Trophoblast cell (in vitro differentiated cells and primary cell): ENCODE measurements around the gene ZFYVE28.

ENCODE experiments used
- DNase-seq, 2 donors: peaks; one replicate each; pipeline ENCODE4 v3.0.0-alpha.2; 2016
- H2AFZ ChIP-seq: 2 replicates; pipeline ENCODE4 v1.6.1; 2013; ENCODE audit warnings: low read length, moderate library complexity, mild to moderate bottlenecking; ENCODE audit not compliant: insufficient read depth, poor library complexity
- H2AK5ac ChIP-seq: 2 replicates; pipeline ENCODE4 v1.6.1; 2013; ENCODE audit warnings: mild to moderate bottlenecking, low read length
- H2BK120ac ChIP-seq: 2 replicates; pipeline ENCODE4 v1.6.1; 2013; ENCODE audit warnings: low read length, mild to moderate bottlenecking, moderate library complexity; ENCODE audit not compliant: insufficient read depth, poor library complexity
- H2BK12ac ChIP-seq: 2 replicates; pipeline ENCODE4 v1.6.1; 2013; ENCODE audit warnings: mild to moderate bottlenecking, low read length, moderate library complexity
- H2BK5ac ChIP-seq: 2 replicates; pipeline ENCODE4 v1.6.1; 2013; ENCODE audit warnings: low read length, low read depth, moderate library complexity, mild to moderate bottlenecking; ENCODE audit not compliant: poor library complexity
- H3K14ac ChIP-seq: 2 replicates; pipeline ENCODE4 v1.6.1; 2013; ENCODE audit warnings: mild to moderate bottlenecking, low read length
- H3K18ac ChIP-seq: 2 replicates; pipeline ENCODE4 v1.6.1; 2013; ENCODE audit warnings: mild to moderate bottlenecking, low read length
- H3K23ac ChIP-seq: 2 replicates; pipeline ENCODE4 v1.6.1; 2013; ENCODE audit warnings: low read length
- H3K27ac ChIP-seq: 2 replicates; pipeline ENCODE4 v1.5.1; 2013; ENCODE audit warnings: low read depth, mild to moderate bottlenecking, inconsistent platforms, low read length, moderate library complexity
- H3K27me3 ChIP-seq: 2 replicates; pipeline ENCODE4 v1.6.1; 2013; ENCODE audit warnings: inconsistent platforms, mild to moderate bottlenecking, low read length, moderate library complexity; ENCODE audit not compliant: insufficient read depth
- H3K36me3 ChIP-seq, 2 experiments: 1 replicate in 1 of 2; 2 replicates in 1 of 2; pipeline ENCODE4 v1.6.1; 2013; ENCODE audit warnings: low read length in 2 of 2, mild to moderate bottlenecking in 2 of 2, moderate library complexity in 1 of 2; ENCODE audit not compliant: insufficient read depth in 2 of 2, control insufficient read depth in 1 of 2
- H3K4ac ChIP-seq: 2 replicates; pipeline ENCODE4 v1.6.1; 2013; ENCODE audit warnings: low read depth, mild to moderate bottlenecking, low read length, moderate library complexity
- H3K4me1 ChIP-seq, 2 experiments: 1 replicate in 1 of 2; 2 replicates in 1 of 2; pipeline ENCODE4 v1.6.1; 2013; ENCODE audit warnings: low read length in 2 of 2, mild to moderate bottlenecking in 2 of 2, moderate library complexity in 1 of 2; ENCODE audit not compliant: insufficient read depth in 2 of 2, control insufficient read depth in 1 of 2
- H3K4me2 ChIP-seq: 2 replicates; pipeline ENCODE4 v1.6.1; 2013; ENCODE audit warnings: inconsistent platforms, mild to moderate bottlenecking, low read length, moderate library complexity
- H3K4me3 ChIP-seq: 2 replicates; pipeline ENCODE4 v1.5.1; 2013; ENCODE audit warnings: mild to moderate bottlenecking, low read depth, low read length, inconsistent platforms
- H3K79me1 ChIP-seq: one replicate; pipeline ENCODE4 v1.6.1; 2013; ENCODE audit warnings: low read length
- H3K79me2 ChIP-seq: 2 replicates; pipeline ENCODE4 v1.6.1; 2013; ENCODE audit warnings: low read length, mild to moderate bottlenecking; ENCODE audit not compliant: control insufficient read depth, insufficient read depth, poor library complexity
- H3K9ac ChIP-seq: 2 replicates; pipeline ENCODE4 v1.6.1; 2013; ENCODE audit warnings: mild to moderate bottlenecking, low read length
- H3K9me3 ChIP-seq: 2 replicates; pipeline ENCODE4 v1.6.1; 2013; ENCODE audit warnings: low read depth, mild to moderate bottlenecking, control low read depth, inconsistent platforms, low read length; ENCODE audit not compliant: insufficient read depth
- H4K12ac ChIP-seq: 2 replicates; pipeline ENCODE4 v1.6.1; 2013; ENCODE audit warnings: low read depth, mild to moderate bottlenecking, low read length, moderate library complexity
- H4K8ac ChIP-seq: 2 replicates; pipeline ENCODE4 v1.6.1; 2013; ENCODE audit warnings: low read depth, mild to moderate bottlenecking, low read length, moderate library complexity
- H4K91ac ChIP-seq: one replicate; pipeline ENCODE4 v1.6.1; 2013; ENCODE audit warnings: low read depth, mild to moderate bottlenecking, low read length, moderate library complexity
- WGBS: extraction: QIAGEN DNeasy Blood & Tissue Kit; methylation state at CpG from one replicate; pipeline ENCODE4 v1.1.7; 2013; ENCODE audit warnings: missing lambda C conversion rate; ENCODE audit not compliant: insufficient read length, insufficient coverage; ENCODE audit errors: extremely low coverage; 5-methylcytosine and 5-hydroxymethylcytosine counted together

The ZFYVE28 gene

DNA sequence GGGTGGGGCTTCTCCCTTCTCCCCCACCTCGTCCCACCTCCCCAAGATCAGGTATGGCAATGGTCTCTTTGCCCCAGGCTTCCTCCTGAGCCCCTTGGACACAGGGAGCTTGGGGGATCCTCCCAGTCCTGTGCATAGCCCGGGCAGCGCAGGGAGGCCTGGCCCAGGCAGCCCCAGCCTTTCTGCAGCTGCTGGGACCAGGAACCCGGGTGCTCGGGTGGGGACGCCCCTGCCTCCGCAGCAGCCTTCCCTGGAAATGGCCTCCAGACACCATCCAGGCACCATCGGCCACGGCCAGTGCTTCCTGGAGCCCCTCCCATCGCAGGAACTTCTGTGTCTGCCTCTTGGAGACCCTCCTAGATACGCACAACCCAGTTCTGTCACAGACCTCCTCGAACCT, 150.6 kb downstream of the ZFYVE28 start:
- H2BK5ac ChIP-seq = no peak overlapping the region
- no peaks in the 10 kb centered on the region for H3K9me3 ChIP-seq
- H3K27ac ChIP-seq = no peak overlapping the region
- H3K36me3 ChIP-seq = no peaks in the 10 kb centered on the region
- no peak overlapping the region for H3K9ac ChIP-seq
- no peak overlapping the region for H2BK12ac ChIP-seq
- no peaks in the 10 kb centered on the region for H3K79me2 ChIP-seq
- no peaks in the 10 kb centered on the region for H3K27me3 ChIP-seq
- H3K14ac ChIP-seq = no peak overlapping the region
- H3K18ac ChIP-seq = no peak overlapping the region
- no peak overlapping the region for H2AK5ac ChIP-seq
- no peak overlapping the region for H3K4me2 ChIP-seq
- no peak overlapping the region for H3K4ac ChIP-seq
- no CpG with 5 or more reads among the region's 12 CpGs for WGBS
- H4K12ac ChIP-seq = no peak overlapping the region
- H3K23ac ChIP-seq = no peak overlapping the region
- no peak overlapping the region for H4K8ac ChIP-seq
- no peak overlapping the region for H2BK120ac ChIP-seq
- peaks cover under 1% of the 10 kb centered on the region in 2 experiments for H3K4me1 ChIP-seq
- no peak overlapping the region for H3K4me3 ChIP-seq
- no peak overlapping the region for H4K91ac ChIP-seq
- H2AFZ ChIP-seq = no peak overlapping the region
- H3K79me1 ChIP-seq = no peaks in the 10 kb centered on the region
- DNase-seq = no peak

DNA sequence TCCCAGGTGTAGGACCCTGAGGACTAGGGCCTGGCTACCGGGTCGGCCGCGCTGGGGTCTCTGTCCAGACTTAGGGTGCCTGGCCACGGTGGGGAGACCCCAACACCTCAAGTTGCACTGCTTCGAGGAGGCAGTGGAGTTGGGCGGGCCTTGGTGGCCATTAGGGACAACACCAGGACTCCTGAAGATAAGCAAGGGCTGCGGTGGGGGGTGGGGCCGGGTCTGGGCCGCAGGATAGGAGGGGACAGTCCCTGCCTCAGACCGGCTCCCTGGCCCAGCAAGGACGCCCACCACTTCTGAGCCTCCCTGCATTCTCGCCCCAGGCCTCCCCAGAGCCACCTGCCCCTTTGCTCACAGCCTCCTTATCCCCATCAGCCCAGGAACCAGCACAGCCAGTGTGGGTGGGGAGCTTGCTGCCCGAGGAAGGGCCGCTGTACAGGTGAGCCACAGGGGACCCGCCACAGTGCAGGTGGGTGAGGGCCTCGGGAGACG, 151.1 kb downstream of the ZFYVE28 start:
- H2AFZ ChIP-seq = no peak overlapping the region
- no peak overlapping the region for H3K4me3 ChIP-seq
- no peak overlapping the region for H3K23ac ChIP-seq
- H2BK12ac ChIP-seq = no peak overlapping the region
- no peaks in the 10 kb centered on the region for H3K9me3 ChIP-seq
- H3K14ac ChIP-seq = no peak overlapping the region
- H3K18ac ChIP-seq = no peak overlapping the region
- H3K27ac ChIP-seq = no peak overlapping the region
- H3K79me2 ChIP-seq = peaks cover 2% of the 10 kb centered on the region
- no CpG with 5 or more reads among the region's 18 CpGs for WGBS
- H3K79me1 ChIP-seq = peaks cover 5% of the 10 kb centered on the region
- no peak overlapping the region for H3K4me2 ChIP-seq
- no peaks in the 10 kb centered on the region for H3K27me3 ChIP-seq
- no peak overlapping the region for H2BK5ac ChIP-seq
- H2AK5ac ChIP-seq = no peak overlapping the region
- H2BK120ac ChIP-seq = no peak overlapping the region
- peaks cover 4 to 5% of the 10 kb centered on the region in 2 experiments for H3K4me1 ChIP-seq
- no peak overlapping the region for H4K12ac ChIP-seq
- no peak overlapping the region for H3K9ac ChIP-seq
- no peak overlapping the region for H3K4ac ChIP-seq
- H4K91ac ChIP-seq = no peak overlapping the region
- H4K8ac ChIP-seq = no peak overlapping the region
- no peak for DNase-seq
- H3K36me3 ChIP-seq = no peaks in the 10 kb centered on the region

DNA sequence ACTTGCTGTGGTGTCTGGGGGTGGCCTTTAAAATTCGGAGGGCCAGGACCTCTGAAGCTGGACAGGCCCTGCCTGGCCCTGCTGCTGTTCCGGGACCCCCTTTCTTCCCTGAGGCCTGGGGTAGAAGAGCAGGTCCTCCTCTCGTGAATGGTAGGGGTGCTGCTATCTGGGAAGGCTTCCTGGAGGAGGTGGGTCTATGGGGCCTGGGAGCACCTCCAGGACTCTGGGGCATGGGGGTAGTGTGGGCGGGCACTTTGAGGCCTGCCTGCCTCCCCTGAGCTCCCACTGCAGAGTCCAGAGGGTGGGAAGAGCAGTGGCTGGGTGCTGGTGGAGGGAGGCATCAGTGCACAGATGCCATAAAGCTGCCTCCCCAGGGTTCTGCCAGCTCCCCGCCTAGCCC, 151.6 kb downstream of the ZFYVE28 start:
- peaks cover 5% of the 10 kb centered on the region for H3K79me1 ChIP-seq
- WGBS = no CpG with 5 or more reads among the region's 5 CpGs

GRCh38 chr4:2266181-2266580, 152.3 kb downstream of the ZFYVE28 start:
- Histone ChIP-seq H3K9ac (no peak overlapping the region), H3K14ac (no peak overlapping the region), H2AFZ (no peak overlapping the region), H3K9me3 (no peaks in the 10 kb centered on the region), H3K79me2 (peaks cover 4% of the 10 kb centered on the region), H4K91ac (no peak overlapping the region), H2BK5ac (no peak overlapping the region), H3K4me1 (peaks cover 4 to 5% of the 10 kb centered on the region in 2 experiments), H3K4ac (no peak overlapping the region), H4K8ac (no peak overlapping the region), H3K36me3 (no peaks in the 10 kb centered on the region), H3K79me1 (peaks cover 8% of the 10 kb centered on the region), H3K4me3 (no peak overlapping the region), H3K23ac (no peak overlapping the region), H3K27me3 (no peaks in the 10 kb centered on the region), H3K18ac (no peak overlapping the region), H2AK5ac (no peak overlapping the region), H3K27ac (no peak overlapping the region), H3K4me2 (no peak overlapping the region), H2BK120ac (no peak overlapping the region), H4K12ac (no peak overlapping the region), H2BK12ac (no peak overlapping the region)
- DNase-seq = no peak
- no CpG with 5 or more reads among the region's 8 CpGs for WGBS

More for the DNA sequence above, 151.6 kb downstream of the ZFYVE28 start:
- Histone ChIP-seq H3K18ac (no peak overlapping the region), H4K91ac (no peak overlapping the region), H3K9me3 (no peaks in the 10 kb centered on the region), H3K4me1 (peaks cover 4 to 5% of the 10 kb centered on the region in 2 experiments), H3K4me2 (no peak overlapping the region), H4K8ac (no peak overlapping the region), H2BK12ac (no peak overlapping the region), H3K36me3 (no peaks in the 10 kb centered on the region), H3K27ac (no peak overlapping the region), H3K27me3 (no peaks in the 10 kb centered on the region), H3K14ac (no peak overlapping the region), H2BK5ac (no peak overlapping the region), H3K4me3 (no peak overlapping the region), H3K4ac (no peak overlapping the region), H4K12ac (no peak overlapping the region), H3K23ac (no peak overlapping the region), H2AK5ac (no peak overlapping the region), H2AFZ (no peak overlapping the region), H3K9ac (no peak overlapping the region), H3K79me2 (peaks cover 2% of the 10 kb centered on the region), H2BK120ac (no peak overlapping the region)
- DNase-seq = no peak
